SJCRH30 (cell line): ENCODE measurements around the gene MVK. TPM values are rescaled to one million over a fixed set of nuclear protein-coding genes. Genes with fewer than 3 reads are reported as not detected.

ENCODE experiments used
- DNase-seq, 2 experiments: peaks; one replicate each; pipeline ENCODE4 v3.0.0-alpha.2; 2015 to 2020
- H3K27ac ChIP-seq: fragments of 250-450 bp; sonication (Bioruptor Pico); 2 replicates; pipeline ENCODE4 v1.5.1; 2020; ENCODE audit warnings: mild to moderate bottlenecking, moderate library complexity
- H3K27me3 ChIP-seq: fragments of 250-450 bp; sonication (Bioruptor Pico); 2 replicates; pipeline ENCODE4 v1.5.1; 2020; ENCODE audit warnings: mild to moderate bottlenecking, moderate library complexity
- H3K36me3 ChIP-seq: fragments of 250-450 bp; sonication (Bioruptor Pico); 2 replicates; pipeline ENCODE4 v1.5.1; 2020; ENCODE audit warnings: mild to moderate bottlenecking, moderate library complexity
- H3K4me1 ChIP-seq: fragments of 250-450 bp; sonication (Bioruptor Pico); 2 replicates; pipeline ENCODE4 v1.5.1; 2020; ENCODE audit warnings: mild to moderate bottlenecking, moderate library complexity
- H3K4me3 ChIP-seq: fragments of 250-450 bp; sonication (Bioruptor Pico); 2 replicates; pipeline ENCODE4 v1.5.1; 2020; ENCODE audit warnings: mild to moderate bottlenecking, moderate library complexity
- H3K9me3 ChIP-seq: fragments of 250-450 bp; sonication (Bioruptor Pico); replicated peaks from 2 replicates; pipeline ENCODE4 v1.5.1; 2020; ENCODE audit warnings: mild to moderate bottlenecking, moderate library complexity
- total RNA-seq: library from RNA; depleted of rRNA; stranded (reverse); fragments of >200 nt; shearing (Covaris generic); gene quantifications from 2 replicates; pipeline ENCODE4 v1.2.3, GENCODE V29; 2014

The MVK gene
- total RNA-seq, 1 experiment from 2014 or later, result 18.7 TPM

DNA sequence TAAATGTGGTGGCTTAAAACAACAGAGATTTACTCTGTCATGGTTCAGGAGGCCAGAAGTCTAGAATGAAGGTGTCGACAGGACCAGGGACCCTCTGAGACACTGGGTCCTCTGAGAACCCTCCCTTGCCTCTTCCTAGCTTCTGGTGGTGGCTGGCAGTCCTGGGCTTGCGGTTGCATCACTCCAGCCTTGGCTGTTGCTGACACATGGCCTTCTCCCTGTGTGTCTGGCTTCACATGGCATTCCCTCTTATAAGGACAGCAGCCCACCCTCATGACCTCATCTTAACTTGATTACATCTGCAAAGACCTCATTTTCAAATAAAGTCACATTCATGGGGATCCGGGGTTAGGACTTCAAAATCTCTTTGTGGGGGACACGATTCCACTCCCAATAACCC lies 36.9 kb downstream of the MVK start:
- no peaks in the 10 kb centered on the region for H3K36me3 ChIP-seq
- peaks cover 9% of the 10 kb centered on the region for H3K4me1 ChIP-seq
- H3K9me3 ChIP-seq, result no peaks in the 10 kb centered on the region
- DNase-seq, result no peak
- H3K27me3 ChIP-seq, result no peaks in the 10 kb centered on the region
- H3K27ac ChIP-seq, result no peak overlapping the region
- no peak overlapping the region for H3K4me3 ChIP-seq

DNA sequence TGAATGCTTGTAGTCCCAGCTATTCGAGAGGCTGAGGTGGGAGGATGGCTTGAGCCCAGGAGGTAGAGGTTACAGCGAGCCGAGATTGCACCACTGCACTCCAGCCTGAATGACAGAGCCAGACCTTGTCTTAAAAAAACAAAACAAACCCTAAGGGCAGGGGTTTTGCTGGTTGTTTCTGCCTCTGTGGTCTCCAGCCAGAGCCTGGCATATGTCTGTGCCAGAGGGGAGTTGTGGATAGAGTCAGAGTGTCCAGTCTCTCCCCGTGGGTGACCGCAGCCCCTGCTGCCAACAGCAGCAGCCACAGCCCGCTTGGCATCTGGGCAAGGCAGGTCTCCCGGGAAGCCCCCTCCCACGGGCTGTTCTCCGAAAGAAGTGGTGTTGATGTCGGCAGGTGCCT lies 37.6 kb downstream of the MVK start:
- Histone ChIP-seq H3K9me3 (no peaks in the 10 kb centered on the region), H3K4me1 (peaks cover 6% of the 10 kb centered on the region), H3K36me3 (no peaks in the 10 kb centered on the region), H3K4me3 (no peak overlapping the region), H3K27ac (no peak overlapping the region), H3K27me3 (0 out of 2 replicates have a peak, but pooled peaks cover 3% of the 10 kb centered on the region)
- DNase-seq, result peak in 1 of 2 experiments; percentile 32

DNA sequence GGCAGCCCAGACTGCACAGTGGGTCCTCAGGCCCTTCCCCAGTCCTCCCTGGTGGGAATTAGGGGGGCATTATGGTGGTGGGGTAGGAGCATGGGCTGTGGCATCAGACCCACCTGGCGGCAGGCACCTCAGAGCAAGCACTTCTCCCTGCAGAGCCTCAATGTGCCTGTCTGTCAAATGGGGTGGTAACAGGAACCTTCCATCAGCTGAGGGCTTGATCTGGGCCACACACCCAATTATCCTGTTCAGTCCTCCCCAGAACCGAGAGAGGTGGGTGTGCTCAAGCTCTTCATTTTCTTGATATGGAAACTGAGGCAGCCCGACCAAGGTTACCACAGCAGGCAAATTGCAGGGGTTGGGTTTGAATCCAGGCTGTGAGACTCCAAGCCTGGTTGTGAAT lies 38.4 kb downstream of the MVK start:
- H3K27me3 ChIP-seq, result 0 out of 2 replicates have a peak, but pooled peaks cover 5% of the 10 kb centered on the region
- no peak for DNase-seq
- no peaks in the 10 kb centered on the region for H3K9me3 ChIP-seq
- no peak overlapping the region for H3K27ac ChIP-seq
- no peaks in the 10 kb centered on the region for H3K36me3 ChIP-seq
- H3K4me1 ChIP-seq, result peaks cover 3% of the 10 kb centered on the region
- H3K4me3 ChIP-seq, result no peak overlapping the region

DNA sequence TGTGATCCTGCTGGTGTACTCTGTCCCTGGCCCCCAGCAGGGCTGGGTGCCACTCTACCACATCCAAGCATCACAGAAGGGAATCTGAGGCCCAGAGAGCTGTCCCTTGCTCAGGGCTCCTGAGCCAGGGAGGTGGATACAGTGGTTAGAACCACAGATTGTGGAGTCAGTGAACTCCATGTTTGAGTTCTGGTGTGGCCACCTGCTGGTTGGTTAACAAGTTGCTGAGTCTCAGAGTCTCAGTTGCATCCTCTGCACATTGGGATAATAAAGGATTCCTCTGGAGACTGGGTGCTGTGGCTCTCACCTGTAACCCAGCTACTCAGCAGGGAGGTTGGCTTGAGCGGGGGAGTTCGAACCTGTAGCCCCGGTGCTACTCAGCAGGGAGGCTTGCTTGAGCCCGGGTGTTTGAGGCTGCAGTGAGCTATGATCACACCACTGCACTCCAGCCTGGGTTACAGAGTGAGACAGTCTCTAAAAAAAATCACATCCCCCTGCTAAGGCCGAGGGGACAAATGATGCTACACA lies 39.4 kb downstream of the MVK start:
- Histone ChIP-seq H3K9me3 (no peaks in the 10 kb centered on the region), H3K27ac (no peak overlapping the region), H3K27me3 (0 out of 2 replicates have a peak, but pooled peaks cover 9% of the 10 kb centered on the region), H3K4me1 (no peaks in the 10 kb centered on the region; the same call in 1 of the 2 replicates), H3K36me3 (no peaks in the 10 kb centered on the region), H3K4me3 (no peak overlapping the region)
- peak in 1 of 2 experiments; percentile 37 for DNase-seq

DNA sequence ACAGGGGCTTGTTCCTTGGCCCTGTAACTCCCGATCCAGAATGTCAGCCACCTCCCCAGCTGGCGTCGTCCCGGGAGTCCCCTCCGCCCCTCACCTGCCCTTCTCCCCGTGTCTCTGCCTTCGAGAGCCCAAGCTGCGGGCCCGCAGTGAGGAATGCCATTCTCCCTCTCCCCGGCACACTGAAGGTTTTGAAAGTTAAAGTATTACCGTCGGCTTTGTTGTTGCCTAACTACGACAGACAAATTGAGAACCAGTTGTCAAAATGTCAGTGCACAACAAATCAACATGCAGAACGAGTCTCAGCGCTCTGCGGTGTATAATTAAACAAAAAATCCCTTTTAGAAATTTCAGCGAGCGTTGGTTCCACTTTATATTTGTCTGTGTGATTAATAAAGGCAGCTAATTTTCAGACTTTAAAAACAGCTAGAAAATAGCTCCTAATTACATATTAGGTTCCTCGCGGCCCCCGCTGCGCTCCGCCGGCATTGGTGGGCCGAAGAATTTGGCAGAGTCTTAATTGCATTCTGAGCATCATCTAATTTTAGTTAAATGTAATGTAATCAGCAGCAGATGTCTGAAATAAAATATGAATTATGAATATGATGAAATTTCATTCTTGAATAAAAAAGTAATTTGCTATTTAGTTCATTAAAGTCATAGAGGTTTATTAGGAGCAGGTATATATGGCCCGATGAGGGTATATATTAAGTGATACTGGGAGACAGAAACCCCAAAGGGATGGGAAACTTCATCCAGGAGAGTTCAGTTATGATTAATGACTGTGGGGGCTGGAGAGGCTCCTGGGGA lies 40.3 kb downstream of the MVK start:
- H3K27me3 ChIP-seq, result 0 out of 2 replicates have a peak, but pooled peaks cover 9% of the 10 kb centered on the region
- no peak overlapping the region for H3K4me3 ChIP-seq
- no peaks in the 10 kb centered on the region for H3K9me3 ChIP-seq
- H3K27ac ChIP-seq, result no peak overlapping the region
- DNase-seq, result no peak
- no peaks in the 10 kb centered on the region for H3K36me3 ChIP-seq
- no peaks in the 10 kb centered on the region; the same call in 1 of the 2 replicates for H3K4me1 ChIP-seq

DNA sequence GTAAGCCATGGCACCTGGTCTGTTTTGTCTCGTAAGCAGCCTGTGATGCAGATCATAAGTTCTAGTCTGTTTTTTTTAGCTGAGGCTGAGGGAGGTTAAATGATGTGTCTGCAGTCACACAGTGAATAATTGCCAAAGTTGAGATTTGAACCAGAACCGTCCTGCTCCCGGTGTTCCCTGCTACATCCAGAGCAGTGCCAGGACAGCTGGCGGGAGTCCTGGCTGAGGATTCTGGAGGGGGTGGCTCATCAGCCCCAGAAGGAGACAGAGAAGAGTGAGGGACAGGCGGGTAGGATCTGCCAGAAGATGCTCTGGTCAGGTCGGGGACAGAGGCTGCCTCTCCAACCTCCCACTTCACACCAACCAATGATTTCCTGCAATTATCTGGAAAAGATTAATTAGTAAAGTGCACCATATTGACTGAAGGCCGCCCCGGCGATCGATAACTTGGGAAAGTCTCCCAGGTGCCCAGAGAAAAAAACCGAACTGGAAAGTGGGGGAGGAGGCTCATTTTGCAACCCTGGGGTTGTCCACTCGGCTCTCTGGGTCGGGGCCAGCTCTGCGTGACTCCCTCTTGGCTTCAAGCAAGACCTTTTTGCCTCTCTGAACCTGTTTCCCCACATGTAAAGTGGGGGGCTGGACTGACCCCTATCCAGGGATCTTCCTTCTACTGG lies 42.1 kb downstream of the MVK start:
- Histone ChIP-seq H3K4me1 (no peaks in the 10 kb centered on the region), H3K4me3 (no peak overlapping the region), H3K9me3 (no peaks in the 10 kb centered on the region), H3K27ac (no peak overlapping the region), H3K27me3 (0 out of 2 replicates have a peak, but pooled peaks cover 9% of the 10 kb centered on the region), H3K36me3 (no peaks in the 10 kb centered on the region)
- no peak for DNase-seq

DNA sequence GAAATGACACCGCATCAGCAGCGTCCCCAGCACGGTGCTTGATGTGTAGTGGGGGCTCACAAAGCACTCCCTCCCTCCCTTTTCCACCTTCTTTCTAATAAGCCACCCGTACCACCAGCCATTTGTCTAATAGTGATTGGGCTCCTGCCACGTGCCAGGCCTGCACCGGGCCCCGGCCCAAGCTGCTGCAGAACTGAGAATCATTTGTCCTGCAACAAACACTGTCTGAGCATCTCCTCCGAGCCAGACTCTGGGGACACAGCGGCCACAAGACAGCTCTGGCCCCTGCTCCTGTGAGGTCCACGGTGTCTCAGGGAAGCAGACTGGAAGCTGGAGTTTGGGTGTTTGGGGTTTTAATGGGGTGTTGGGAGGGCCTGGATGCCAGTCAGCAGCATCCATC lies 43.9 kb downstream of the MVK start:
- H3K4me1 ChIP-seq, result no peaks in the 10 kb centered on the region
- no peak for DNase-seq
- no peaks in the 10 kb centered on the region for H3K36me3 ChIP-seq
- 0 out of 2 replicates have a peak, but pooled peaks cover 9% of the 10 kb centered on the region for H3K27me3 ChIP-seq
- no peak overlapping the region for H3K27ac ChIP-seq
- no peaks in the 10 kb centered on the region for H3K9me3 ChIP-seq
- no peak overlapping the region for H3K4me3 ChIP-seq

DNA sequence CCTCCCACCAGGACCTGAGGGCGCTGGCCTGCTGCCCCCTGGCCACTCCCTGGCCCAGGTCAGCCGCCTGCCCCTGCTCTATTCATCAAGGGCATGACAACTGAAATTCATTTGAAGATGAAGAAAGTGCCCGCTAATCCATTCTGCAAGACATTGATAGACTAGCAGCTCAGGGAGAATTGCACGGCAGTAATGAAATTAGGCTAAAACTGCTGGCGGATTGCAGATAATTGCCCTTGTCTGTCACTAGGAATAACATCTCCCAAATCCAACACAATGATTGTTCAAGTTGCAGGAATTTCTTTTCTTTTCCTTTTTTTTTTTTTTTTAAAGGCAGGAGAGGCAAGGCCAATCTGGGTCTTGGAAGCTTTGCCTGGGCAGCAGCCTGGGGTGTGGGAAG lies 44.5 kb downstream of the MVK start:
- Histone ChIP-seq H3K36me3 (no peaks in the 10 kb centered on the region), H3K27me3 (0 out of 2 replicates have a peak, but pooled peaks cover 9% of the 10 kb centered on the region), H3K4me3 (no peak overlapping the region), H3K27ac (no peak overlapping the region), H3K4me1 (no peaks in the 10 kb centered on the region), H3K9me3 (no peaks in the 10 kb centered on the region)
- DNase-seq, result no peak

DNA sequence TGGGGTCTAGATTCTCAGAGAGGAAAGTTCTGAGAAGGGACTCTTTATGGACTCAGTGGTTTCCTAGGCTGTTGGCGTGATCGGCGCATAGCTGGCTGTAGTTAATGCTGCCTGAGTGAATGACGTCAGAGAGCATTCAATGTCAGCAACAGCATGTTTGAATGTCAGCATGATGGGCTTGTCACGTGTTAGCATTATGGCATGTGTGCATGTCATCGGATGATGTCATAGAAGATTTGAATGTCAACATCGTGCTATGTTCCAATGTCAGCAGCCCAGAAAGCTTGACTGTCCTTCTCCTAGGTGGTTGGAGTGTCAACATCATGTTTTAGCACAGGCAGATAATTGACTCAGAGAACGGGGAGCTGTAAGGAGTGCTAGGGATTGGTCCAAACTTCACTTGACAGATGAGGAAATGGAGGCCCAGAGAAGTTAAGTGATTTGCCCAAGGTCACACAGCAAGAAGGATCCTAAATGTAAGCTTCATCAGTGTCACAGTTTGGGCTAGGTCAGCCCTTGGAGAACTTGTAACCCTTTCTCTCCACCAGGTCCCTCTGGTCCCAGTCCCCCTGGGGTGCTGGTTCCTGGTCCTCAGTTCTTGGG lies 45.5 kb downstream of the MVK start:
- H3K27me3 ChIP-seq, result 0 out of 2 replicates have a peak, but pooled peaks cover 9% of the 10 kb centered on the region
- no peaks in the 10 kb centered on the region for H3K4me1 ChIP-seq
- no peaks in the 10 kb centered on the region for H3K9me3 ChIP-seq
- no peak overlapping the region for H3K4me3 ChIP-seq
- no peaks in the 10 kb centered on the region for H3K36me3 ChIP-seq
- DNase-seq, result no peak
- H3K27ac ChIP-seq, result no peak overlapping the region

DNA sequence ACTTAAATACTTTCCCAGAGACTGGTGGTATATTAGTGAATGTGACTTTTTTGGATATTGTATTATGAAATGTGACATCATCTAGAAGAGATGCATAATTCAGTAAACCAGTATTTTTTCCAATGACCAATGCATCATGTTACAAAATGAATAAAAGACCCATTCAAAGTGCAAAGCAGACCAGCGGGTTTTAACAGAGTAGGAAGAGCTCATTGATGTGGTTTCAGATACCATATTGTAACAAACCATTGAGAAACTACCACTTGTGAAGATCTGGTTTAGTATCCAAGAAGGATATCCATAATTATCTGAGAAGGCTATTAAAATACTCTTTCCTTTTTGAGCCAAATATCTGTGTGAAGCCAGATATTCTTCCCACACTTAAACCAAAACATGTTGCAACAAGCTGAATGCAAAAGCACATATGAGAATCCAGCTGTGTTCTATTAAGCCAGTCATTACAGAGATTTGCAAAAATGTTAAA lies 47.7 kb downstream of the MVK start:
- no peak for DNase-seq
- H3K27ac ChIP-seq, result no peak overlapping the region
- H3K27me3 ChIP-seq, result 0 out of 2 replicates have a peak, but pooled peaks cover 6% of the 10 kb centered on the region
- H3K36me3 ChIP-seq, result no peaks in the 10 kb centered on the region
- no peak overlapping the region for H3K4me3 ChIP-seq
- H3K4me1 ChIP-seq, result no peaks in the 10 kb centered on the region
- no peaks in the 10 kb centered on the region for H3K9me3 ChIP-seq

DNA sequence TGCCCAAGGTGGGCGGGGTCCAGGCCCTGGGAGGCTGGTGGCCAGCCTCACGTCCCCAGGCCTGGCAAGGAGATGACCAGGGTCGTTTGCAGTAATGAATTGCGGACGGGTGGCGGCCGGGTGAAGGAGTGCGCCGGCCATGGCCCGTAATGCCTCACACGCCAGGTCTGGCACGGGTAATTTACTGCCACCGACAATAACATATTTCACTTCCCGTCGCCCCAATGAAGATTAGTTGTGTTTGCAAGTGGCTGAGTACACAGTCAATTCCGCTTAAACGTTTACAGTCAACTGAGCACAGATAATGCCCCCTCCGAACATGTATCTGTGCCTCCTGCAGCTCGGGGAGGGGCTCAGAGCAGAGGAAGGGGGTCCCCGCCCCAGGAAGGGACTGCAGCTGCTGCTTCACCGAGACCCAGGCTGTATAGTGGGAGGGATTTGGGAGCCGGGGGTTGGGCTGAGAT lies 48.3 kb downstream of the MVK start:
- no peak for DNase-seq
- Histone ChIP-seq H3K27me3 (0 out of 2 replicates have a peak, but pooled peaks cover 4% of the 10 kb centered on the region), H3K27ac (no peak overlapping the region), H3K36me3 (no peaks in the 10 kb centered on the region), H3K4me3 (no peak overlapping the region), H3K4me1 (no peaks in the 10 kb centered on the region), H3K9me3 (no peaks in the 10 kb centered on the region)

DNA sequence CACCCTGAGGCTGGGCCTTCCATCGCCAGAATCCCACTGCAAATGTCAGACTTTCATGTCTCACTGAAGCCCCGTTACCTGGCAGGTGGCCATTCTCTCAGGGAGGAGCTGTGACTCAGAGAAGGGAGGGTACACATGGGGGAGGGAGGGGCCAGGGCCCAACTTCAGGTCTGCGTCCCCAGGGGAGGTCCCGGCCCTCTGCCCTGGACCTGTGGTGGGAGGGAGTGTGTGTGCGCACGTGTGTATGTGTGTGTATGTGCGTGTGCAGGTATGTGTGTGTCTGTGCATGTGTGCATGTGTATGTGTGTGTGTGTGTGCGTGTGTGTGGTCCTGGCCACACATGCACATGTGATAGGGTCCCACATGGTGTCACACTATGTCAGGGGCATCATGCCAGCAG lies 50.9 kb downstream of the MVK start:
- Histone ChIP-seq H3K27me3 (no peaks in the 10 kb centered on the region), H3K9me3 (no peaks in the 10 kb centered on the region), H3K36me3 (no peaks in the 10 kb centered on the region), H3K27ac (no peak overlapping the region), H3K4me3 (no peak overlapping the region), H3K4me1 (no peaks in the 10 kb centered on the region)
- DNase-seq, result no peak

DNA sequence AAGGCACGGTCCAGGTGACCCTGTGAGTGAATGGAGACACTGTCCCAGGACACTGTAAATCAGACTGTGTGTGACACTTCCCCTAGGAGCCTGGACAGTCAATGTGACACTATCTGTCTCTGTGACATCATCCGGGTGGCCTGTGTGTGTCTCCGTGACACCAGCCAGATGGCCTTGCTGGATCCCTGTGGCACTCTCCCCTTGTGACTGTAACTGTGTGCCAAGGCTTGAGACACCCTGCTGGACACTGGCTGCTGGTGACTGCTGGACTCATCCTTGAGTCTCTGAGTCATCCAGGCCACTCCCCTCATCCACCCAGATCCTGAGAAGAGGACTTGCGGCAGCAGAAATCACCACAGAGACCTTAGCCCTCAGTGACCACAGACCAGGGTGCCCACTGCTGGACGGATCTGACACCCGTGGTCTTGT lies 51.6 kb downstream of the MVK start:
- H3K27ac ChIP-seq, result no peak overlapping the region
- no peaks in the 10 kb centered on the region for H3K27me3 ChIP-seq
- H3K36me3 ChIP-seq, result no peaks in the 10 kb centered on the region
- H3K9me3 ChIP-seq, result no peaks in the 10 kb centered on the region; the same call in 1 of the 2 replicates
- no peak overlapping the region for H3K4me3 ChIP-seq
- no peak for DNase-seq
- H3K4me1 ChIP-seq, result no peaks in the 10 kb centered on the region

DNA sequence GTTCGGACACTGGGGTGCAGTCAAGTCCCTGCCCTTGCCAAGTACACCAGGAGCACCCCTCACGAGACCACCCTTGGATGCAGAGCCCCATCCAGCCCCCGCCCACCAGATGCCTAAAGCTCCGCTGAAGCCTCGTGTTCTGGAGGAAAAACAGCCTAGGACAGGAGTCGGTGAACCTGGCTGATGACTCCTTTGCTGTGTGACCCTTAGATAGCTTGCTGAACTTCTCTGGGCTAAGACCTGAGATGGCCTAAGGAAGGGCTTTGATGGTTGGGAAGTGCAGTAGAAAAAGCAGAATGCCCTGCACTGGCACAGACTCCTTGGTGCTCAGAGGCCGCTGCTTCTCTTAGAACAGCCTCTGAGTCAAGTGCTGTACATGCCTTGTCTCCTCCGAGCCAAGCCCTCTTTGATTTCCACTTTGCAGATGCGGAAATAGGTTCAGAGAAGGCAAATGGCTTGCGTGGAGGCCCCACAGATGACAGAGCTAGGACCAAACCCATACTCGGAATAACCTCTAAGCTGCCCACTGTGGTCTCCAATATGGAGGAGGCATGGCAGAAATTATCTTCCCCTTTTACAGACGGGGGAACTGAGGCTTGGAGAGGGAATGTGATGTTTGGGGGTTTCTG lies 52.3 kb downstream of the MVK start:
- DNase-seq, result no peak
- Histone ChIP-seq H3K36me3 (no peaks in the 10 kb centered on the region), H3K27me3 (no peaks in the 10 kb centered on the region), H3K9me3 (no peaks in the 10 kb centered on the region; the same call in 1 of the 2 replicates), H3K27ac (no peak overlapping the region), H3K4me1 (no peaks in the 10 kb centered on the region), H3K4me3 (no peak overlapping the region)
